Neutrophil (primary cell): ENCODE measurements around the gene PROCR.

Experiments
- H3K27ac ChIP-seq: fragments of 200-600 bp; sonication (generic); 2 replicates; pipeline ENCODE4 v1.5.1; 2016; ENCODE audit warnings: mild to moderate bottlenecking, moderate library complexity
- H3K27me3 ChIP-seq: fragments of 200-600 bp; sonication (generic); 2 replicates; pipeline ENCODE4 v1.6.0; 2016; ENCODE audit warnings: mild to moderate bottlenecking
- H3K36me3 ChIP-seq: fragments of 200-600 bp; sonication (generic); 2 replicates; pipeline ENCODE4 v1.5.1; 2017
- H3K4me1 ChIP-seq, 2 experiments: fragments of 200-600 bp in 1 of 2; sonication (generic) in 1 of 2; 1 replicate in 1 of 2; 2 replicates in 1 of 2; pipeline versions ENCODE4 v1.5.1 to v1.6.1; 2013 to 2016; ENCODE audit warnings: low read depth in 1 of 2, low read length in 1 of 2, mild to moderate bottlenecking in 1 of 2, moderate library complexity in 1 of 2; ENCODE audit not compliant: control insufficient read depth in 1 of 2, insufficient read depth in 1 of 2
- H3K4me3 ChIP-seq, 2 experiments: fragments of 200-600 bp in 1 of 2; sonication (generic) in 1 of 2; 1 replicate in 1 of 2; 2 replicates in 1 of 2; pipeline ENCODE4 v1.5.1; 2013 to 2016; ENCODE audit warnings: low read depth in 1 of 2, low read length in 1 of 2, mild to moderate bottlenecking in 1 of 2, moderate library complexity in 1 of 2
- H3K9me3 ChIP-seq: fragments of 200-600 bp; sonication (generic); 2 replicates; pipeline ENCODE4 v1.5.1; 2016
- CTCF ChIP-seq: fragments of 200-600 bp; sonication (generic); IDR thresholded peaks from 2 replicates; pipeline ENCODE4 v1.5.1; 2016; ENCODE audit warnings: antibody characterized with exemption

PROCR gene

DNA sequence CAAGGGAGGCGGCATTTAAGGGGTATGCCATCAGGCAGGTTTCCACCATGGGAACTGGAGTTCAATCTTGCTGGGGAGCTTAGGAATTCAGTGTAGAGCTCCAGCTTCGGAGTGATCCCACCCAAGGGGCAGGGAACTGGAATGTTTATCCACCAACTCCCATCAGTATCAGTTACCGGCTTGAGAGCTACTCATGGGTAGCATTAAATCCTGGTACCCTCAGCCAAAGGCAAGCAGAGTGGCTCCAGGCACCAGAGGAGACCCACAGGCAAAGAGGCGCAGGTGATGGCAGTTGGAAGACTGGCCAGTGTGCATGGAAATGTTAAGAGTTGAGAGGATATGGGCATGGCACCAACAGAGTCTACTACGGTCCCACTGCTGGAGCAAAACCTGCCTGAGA lies 38.8 kb upstream of the PROCR start:
- Histone ChIP-seq H3K4me3 (no peak overlapping the region), H3K36me3 (peaks cover 100% of the 10 kb centered on the region), H3K27ac (no peak overlapping the region)

GRCh38 chr20:35133735-35134134 lies 38.1 kb upstream of the PROCR start:
- Histone ChIP-seq H3K9me3 (no peaks in the 10 kb centered on the region), H3K36me3 (peaks cover 100% of the 10 kb centered on the region), H3K4me1 (no peaks in the 10 kb centered on the region), H3K4me3 (no peak overlapping the region), H3K27ac (no peak overlapping the region), H3K27me3 (no peaks in the 10 kb centered on the region)
- no peak for TF ChIP-seq CTCF

More for the DNA sequence above, 38.8 kb upstream of the PROCR start:
- TF ChIP-seq CTCF, result no peak
- Histone ChIP-seq H3K9me3 (no peaks in the 10 kb centered on the region), H3K27me3 (no peaks in the 10 kb centered on the region), H3K4me1 (no peaks in the 10 kb centered on the region)

DNA sequence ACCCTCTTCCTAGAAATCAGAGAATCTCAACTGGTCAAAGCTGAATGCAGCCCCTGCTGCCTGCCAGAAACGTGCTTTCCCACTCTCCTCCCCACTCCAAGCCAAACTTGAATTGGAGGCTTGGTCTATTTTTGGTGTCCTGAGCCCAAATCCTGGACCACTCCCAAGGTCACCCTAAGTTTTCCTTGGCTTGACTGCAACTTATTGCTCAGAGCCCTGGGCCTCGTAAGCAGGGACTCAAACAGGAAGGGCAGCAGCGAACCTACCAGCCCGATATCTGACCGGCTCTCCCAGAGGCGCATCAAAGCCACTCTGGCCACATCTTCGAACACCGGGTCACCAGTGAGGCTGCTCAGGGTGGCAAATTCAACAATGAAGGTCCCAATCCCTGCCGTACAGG lies 37.4 kb upstream of the PROCR start:
- H3K27me3 ChIP-seq, result no peaks in the 10 kb centered on the region
- peaks cover 98% of the 10 kb centered on the region for H3K36me3 ChIP-seq
- no peak for TF ChIP-seq CTCF

GRCh38 chr20:35134880-35135279 lies 37.0 kb upstream of the PROCR start:
- H3K27ac ChIP-seq, result no peak overlapping the region
- no peaks in the 10 kb centered on the region for H3K4me1 ChIP-seq
- peaks cover 98% of the 10 kb centered on the region for H3K36me3 ChIP-seq
- no peak for TF ChIP-seq CTCF
- H3K4me3 ChIP-seq, result no peak overlapping the region
- no peaks in the 10 kb centered on the region for H3K27me3 ChIP-seq
- no peaks in the 10 kb centered on the region for H3K9me3 ChIP-seq

More for the DNA sequence above, 37.4 kb upstream of the PROCR start:
- Histone ChIP-seq H3K4me1 (no peaks in the 10 kb centered on the region), H3K9me3 (no peaks in the 10 kb centered on the region), H3K27ac (no peak overlapping the region), H3K4me3 (no peak overlapping the region)

DNA sequence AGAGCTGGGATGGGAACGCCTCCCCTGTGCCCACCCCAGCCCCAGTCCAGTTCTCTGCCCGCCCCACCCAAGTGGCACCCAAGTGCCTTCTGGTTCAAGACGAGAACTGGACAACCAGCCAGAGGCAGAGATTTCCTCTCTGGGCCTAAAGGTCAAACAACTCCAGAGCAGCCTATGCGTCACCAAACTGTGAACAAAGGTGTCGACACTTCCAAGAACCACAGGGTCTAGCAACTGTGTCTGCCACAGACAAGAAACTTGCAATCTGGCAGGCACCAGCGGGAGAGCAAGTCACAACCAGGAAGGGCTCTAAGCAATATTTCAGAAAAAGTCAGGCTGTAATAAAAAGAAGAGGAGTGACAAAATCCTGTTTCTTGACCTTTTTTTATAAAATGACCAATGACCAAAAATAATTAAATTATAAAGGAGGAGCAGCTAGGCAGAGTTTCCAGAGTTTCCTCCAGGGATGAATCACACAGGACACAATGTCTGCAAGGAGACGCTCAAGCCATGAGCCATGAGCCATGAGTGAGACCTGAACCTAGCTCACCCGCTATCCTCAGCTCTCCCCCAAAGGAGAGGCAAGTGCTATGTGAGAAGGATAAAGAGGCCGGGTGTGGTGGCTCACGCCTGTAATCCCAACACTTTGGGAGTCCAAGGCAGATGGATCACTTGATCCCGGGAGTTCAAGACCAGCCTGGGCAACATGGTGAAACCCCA lies 35.8 kb upstream of the PROCR start:
- Histone ChIP-seq H3K27ac (no peak overlapping the region), H3K9me3 (no peaks in the 10 kb centered on the region), H3K4me1 (no peaks in the 10 kb centered on the region), H3K4me3 (no peak overlapping the region), H3K36me3 (peaks cover 96% of the 10 kb centered on the region), H3K27me3 (no peaks in the 10 kb centered on the region)
- no peak for TF ChIP-seq CTCF
